GM19372 (cell line): ENCODE data around the gene WTIP.
"Not testable (repeated sequence)": the region's sequence is repeated elsewhere in the genome, so short reads cannot be mapped to it uniquely, and the experiment has no call there.

Experiments
- ATAC-seq: cut with Tn5 transposase; IDR thresholded peaks from one replicate; pipeline ENCODE4 v1.9.1; 2021; ENCODE audit warnings: mild to moderate bottlenecking, low read depth, moderate library complexity; ENCODE audit not compliant: unreplicated experiment

Gene WTIP

GRCh38 chr19:34475975-34476594, 5.5 kb upstream of the WTIP start:
- no peak for ATAC-seq

- not testable (repeated sequence) for ATAC-seq
Observed at GRCh38 chr19:34478496-34478895, 3.1 kb upstream of the WTIP start.

GRCh38 chr19:34479396-34479795, 2.2 kb upstream of the WTIP start:
- ATAC-seq, result no peak

- ATAC-seq, result no peak
Observed at GRCh38 chr19:34480491-34480890, 1.1 kb upstream of the WTIP start.

- ATAC-seq, result no peak
Observed at GRCh38 chr19:34481861-34482379, 362 bp downstream of the WTIP start.

GRCh38 chr19:34482380-34483250, 1.1 kb downstream of the WTIP start:
- no peak for ATAC-seq

GRCh38 chr19:34484328-34484727, 2.8 kb downstream of the WTIP start:
- no peak for ATAC-seq

GRCh38 chr19:34485831-34486230, 4.3 kb downstream of the WTIP start:
- no peak for ATAC-seq

GRCh38 chr19:34487651-34488051, 6.1 kb downstream of the WTIP start:
- no peak for ATAC-seq

GRCh38 chr19:34489175-34489574, 7.6 kb downstream of the WTIP start:
- no peak for ATAC-seq

- no peak for ATAC-seq
Observed at GRCh38 chr19:34490141-34490766, 8.7 kb downstream of the WTIP start.

- no peak for ATAC-seq
Observed at GRCh38 chr19:34493038-34493648, 11.6 kb downstream of the WTIP start.

GRCh38 chr19:34493649-34494044, 12.1 kb downstream of the WTIP start:
- no peak for ATAC-seq

GRCh38 chr19:34494601-34495000, 13.0 kb downstream of the WTIP start:
- ATAC-seq, result no peak

- no peak for ATAC-seq
Observed at GRCh38 chr19:34495416-34495815, 13.9 kb downstream of the WTIP start.

- no peak for ATAC-seq
Observed at GRCh38 chr19:34497112-34497805, 15.7 kb downstream of the WTIP start.

GRCh38 chr19:34499155-34499834, 17.7 kb downstream of the WTIP start:
- no peak for ATAC-seq

- no peak for ATAC-seq
Observed at GRCh38 chr19:34500656-34501120, 19.1 kb downstream of the WTIP start.
